Heart right ventricle (tissue), 16 donors: ENCODE results near the gene CELSR1. TPM values are rescaled to one million over a fixed set of nuclear protein-coding genes. Genes with fewer than 3 reads are reported as not detected.

Experiments
- ATAC-seq, 8 donors: fragments of 200-7000 bp; cut with Tn5 transposase; one replicate each; pipeline ENCODE4 v1.9.1; 2020; ENCODE audit warnings: mild to moderate bottlenecking in 8 of 8, moderate library complexity in 8 of 8, moderate number of reproducible peaks in 1 of 8
- DNase-seq, 2 donors: peaks; one replicate each; pipeline ENCODE4 v3.0.0-alpha.2; 2020
- H3K27ac ChIP-seq, 10 donors: fragments of 200-600 bp; sonication (generic) in 2 of 10; one replicate each; pipeline versions ENCODE4 v1.5.0 to v1.8.0; 2020 to 2022; ENCODE audit warnings: mild to moderate bottlenecking in 3 of 10
- H3K27me3 ChIP-seq, 7 donors: fragments of 200-600 bp; one replicate each; pipeline ENCODE4 v1.8.0; 2021 to 2022; ENCODE audit warnings: mild to moderate bottlenecking in 2 of 7
- H3K36me3 ChIP-seq, 9 donors: fragments of 200-600 bp; sonication (generic) in 1 of 9; one replicate each; pipeline versions ENCODE4 v1.5.0 to v1.8.0; 2020 to 2022; ENCODE audit warnings: mild to moderate bottlenecking in 2 of 9
- H3K4me1 ChIP-seq, 9 donors: fragments of 200-600 bp; sonication (generic) in 1 of 9; one replicate each; pipeline versions ENCODE4 v1.5.0 to v1.8.0; 2020 to 2022; ENCODE audit warnings: mild to moderate bottlenecking in 4 of 9
- H3K4me3 ChIP-seq, 10 donors: fragments of 200-600 bp; sonication (generic) in 2 of 10; one replicate each; pipeline versions ENCODE4 v1.5.0 to v1.8.0; 2020 to 2022; ENCODE audit warnings: mild to moderate bottlenecking in 7 of 10, moderate library complexity in 2 of 10
- H3K9me3 ChIP-seq, 11 donors: fragments of 200-600 bp in 10 of 11; sonication (generic) in 2 of 11; one replicate each; pipeline versions ENCODE4 v1.5.0 to v1.8.0; 2013 to 2022; ENCODE audit warnings: mild to moderate bottlenecking in 2 of 11, control low read depth in 1 of 11, moderate library complexity in 1 of 11
- CTCF ChIP-seq, 9 donors: fragments of 200-600 bp; sonication (generic) in 2 of 9; IDR thresholded peaks; one replicate each; pipeline versions ENCODE4 v1.5.0 to v1.8.0; 2021 to 2022; ENCODE audit warnings: antibody characterized with exemption in 9 of 9, mild to moderate bottlenecking in 5 of 9, moderate library complexity in 1 of 9
- WGBS, 2 donors: extraction: QIAGEN DNeasy Blood & Tissue Kit; methylation state at CpG; one replicate each; pipeline ENCODE4 v1.1.7; 2013; ENCODE audit warnings: inconsistent platforms in 1 of 2; 5-methylcytosine and 5-hydroxymethylcytosine counted together
- intact Hi-C, 10 donors: fragments of 100-400 bp; cut with DNase I; formaldehyde crosslinking; loops; one replicate each; pipeline versions ENCODE4 v1.11.1 to v1.14.2; 2022
- polyA plus RNA-seq, 2 donors: library from polyadenylated mRNA; stranded (reverse); fragments of 200-250 nt; gene quantifications; one replicate each; pipeline ENCODE4 v1.2.3, GENCODE V29; 2013
- total RNA-seq, 10 donors: library from RNA; stranded (reverse); fragmentation: NEBNext Ultra II Directional in 3 of 10; extraction: Animal tissue kit (Norgen Biotek cat#: 25700) in 3 of 10; gene quantifications; one replicate each; pipeline versions ENCODE4 v1.2.1 to v1.2.4, GENCODE V29; 2021 to 2023
- donor health status: Arrhythmogenic right ventricular cardiomyopathy.
- donor health status: ischemic (EF 13 %, LVEDD 7.1; RV severe dilation, severe dysfunction).
- donor health status: healthy with polysubstance abuse.
- donor health status: DM: no; HTN: yes; CAD: no.
- donor health status: DM: no; HTN: no; CAD: no.
- donor health status: ischemic (EF 25% LVEDD 6.9; RV normal size, moderate dysfunction).
- donor health status: ischemic (EF 25% LVEDD 5.7; RV mildly dilated, moderate dysfunction).
- donor health status: healthy.
- donor health status: DM: yes; HTN: yes; CAD: no.
- donor health status: Ischemic cardiomyopathy.
- donor health status: ischemic (EF 35%, LVEDD 5.7; RV mildly dilated, moderate dysfunction).
- donor health status: nonischemic (EF 11% LVEDD 7.7; RV severe dilation, severe dysfunction).
- donor health status: DM: yes; HTN: yes; CAD: no.
- donor health status: PGD.
- donor health status: ischemic (EF 29% LVEDD 5.4; RV normal size, mild dysfunction).
- donor health status: nonischemic (EF 23%, LVEDD 6.1; RV moderate dilation, normal function).

CELSR1 gene
- total and polyA plus RNA-seq, 12 donors = 4.0 to 16.7 (median 11.4) TPM

GRCh38 chr22:46363611-46364321 lies 173.7 kb downstream of the CELSR1 start:
- H3K9me3 ChIP-seq = peaks cover 0 to 11% (median 0%) of the 10 kb centered on the region in 11 donors
- intact Hi-C loops = no loop called here
- no peak for TF ChIP-seq CTCF (IDR thresholded peaks at IDR 0.05)
- H3K36me3 ChIP-seq = peaks cover 0 to 3% (median 0%) of the 10 kb centered on the region in 9 donors
- H3K4me3 ChIP-seq = no peak overlapping the region
- H3K4me1 ChIP-seq = no peaks in the 10 kb centered on the region
- H3K27me3 ChIP-seq = peaks cover 0 to 20% (median 6%) of the 10 kb centered on the region in 7 donors
- ATAC-seq (no peak), DNase-seq (no peak)
- H3K27ac ChIP-seq = no peak overlapping the region
- 83 to 84% methylated on average over 35 of the region's 35 CpGs for WGBS, 2 donors

GRCh38 chr22:46362934-46363515 lies 174.4 kb downstream of the CELSR1 start:
- Histone ChIP-seq H3K4me1 (no peaks in the 10 kb centered on the region), H3K36me3 (peaks cover 0 to 9% (median 0%) of the 10 kb centered on the region in 9 donors), H3K4me3 (no peak overlapping the region), H3K27me3 (peaks cover 0 to 18% (median 6%) of the 10 kb centered on the region in 7 donors), H3K9me3 (peaks cover 0 to 11% (median 0%) of the 10 kb centered on the region in 11 donors), H3K27ac (no peak overlapping the region)
- WGBS, 2 donors = 86 to 89% methylated on average over 15 of the region's 15 CpGs
- intact Hi-C loops = no loop called here
- TF ChIP-seq CTCF (IDR thresholded peaks at IDR 0.05) = no peak
- DNase-seq = no peak
- ATAC-seq = no peak

- TF ChIP-seq CTCF (IDR thresholded peaks at IDR 0.05) = no peak
- Histone ChIP-seq H3K36me3 (peaks cover 0 to 15% (median 1%) of the 10 kb centered on the region in 9 donors), H3K4me3 (no peak overlapping the region), H3K9me3 (peaks cover 0 to 11% (median 0%) of the 10 kb centered on the region in 11 donors), H3K27me3 (peaks cover 0 to 11% (median 6%) of the 10 kb centered on the region in 7 donors), H3K27ac (no peak overlapping the region), H3K4me1 (no peaks in the 10 kb centered on the region)
- no peak for DNase-seq
- no peak for ATAC-seq
- intact Hi-C loops = no loop called here
- WGBS, 2 donors = 70 to 71% methylated on average over 25 of the region's 25 CpGs
Measured at GRCh38 chr22:46362203-46362933, 175.1 kb downstream of the CELSR1 start.

- ATAC-seq = no peak
- intact Hi-C loops = no loop called here
- no peak overlapping the region for H3K27ac ChIP-seq
Measured at GRCh38 chr22:46361826-46362202, 175.6 kb downstream of the CELSR1 start.

More at GRCh38 chr22:46361826-46362202, 175.6 kb downstream of the CELSR1 start:
- peaks cover 0 to 6% (median 4%) of the 10 kb centered on the region in 7 donors for H3K27me3 ChIP-seq
- H3K36me3 ChIP-seq = peaks cover 0 to 20% (median 7%) of the 10 kb centered on the region in 9 donors
- H3K9me3 ChIP-seq = peaks cover 0 to 11% (median 0%) of the 10 kb centered on the region in 11 donors
- 69 to 70% methylated on average over 11 of the region's 11 CpGs for WGBS, 2 donors
- no peak for TF ChIP-seq CTCF (IDR thresholded peaks at IDR 0.05)
- no peak overlapping the region for H3K4me3 ChIP-seq
- DNase-seq = no peak
- H3K4me1 ChIP-seq = no peaks in the 10 kb centered on the region
